ENCODE results near the gene HSD17B8.

The HSD17B8 gene

DNA sequence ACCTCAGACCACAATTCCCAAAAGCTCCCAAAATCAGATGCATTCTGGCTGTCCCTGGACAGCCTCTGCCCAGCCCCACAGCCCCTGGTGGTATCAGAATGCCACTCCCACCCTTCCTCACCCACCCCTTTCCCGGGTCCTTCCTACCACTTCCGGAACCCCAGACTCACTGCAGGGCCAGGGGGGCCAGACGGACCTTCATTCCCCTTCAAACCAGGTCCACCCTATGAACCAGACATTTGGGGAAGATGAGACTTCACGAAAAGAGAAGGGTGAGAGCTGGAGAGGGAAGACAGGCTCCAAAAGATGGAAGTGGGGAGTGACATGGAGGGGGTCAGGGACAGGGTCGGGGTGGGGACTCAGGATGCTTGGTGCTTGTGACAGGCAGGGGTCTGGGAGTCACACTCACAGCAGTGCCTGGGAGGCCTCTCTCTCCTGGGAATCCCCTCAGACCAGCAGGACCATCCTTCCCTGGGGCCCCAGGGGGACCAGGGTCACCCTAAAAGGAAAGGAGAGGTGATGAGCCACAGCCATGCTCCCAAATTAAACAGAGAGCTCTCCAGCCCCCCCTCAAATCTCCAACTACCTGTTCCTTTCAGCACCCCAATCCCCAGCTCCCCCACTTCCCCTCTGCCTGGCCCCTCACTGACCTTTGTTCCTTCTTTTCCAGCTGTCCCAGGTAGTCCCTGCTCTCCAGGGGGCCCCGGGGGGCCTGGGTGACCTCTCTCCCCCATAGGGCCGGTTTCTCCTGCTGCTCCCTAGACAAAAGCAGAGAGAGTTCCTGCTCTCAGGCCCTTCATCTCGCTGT is 32.4 kb upstream of the HSD17B8 start:
- no peak for DNase-seq (ENCODE audit: low read depth)

DNA sequence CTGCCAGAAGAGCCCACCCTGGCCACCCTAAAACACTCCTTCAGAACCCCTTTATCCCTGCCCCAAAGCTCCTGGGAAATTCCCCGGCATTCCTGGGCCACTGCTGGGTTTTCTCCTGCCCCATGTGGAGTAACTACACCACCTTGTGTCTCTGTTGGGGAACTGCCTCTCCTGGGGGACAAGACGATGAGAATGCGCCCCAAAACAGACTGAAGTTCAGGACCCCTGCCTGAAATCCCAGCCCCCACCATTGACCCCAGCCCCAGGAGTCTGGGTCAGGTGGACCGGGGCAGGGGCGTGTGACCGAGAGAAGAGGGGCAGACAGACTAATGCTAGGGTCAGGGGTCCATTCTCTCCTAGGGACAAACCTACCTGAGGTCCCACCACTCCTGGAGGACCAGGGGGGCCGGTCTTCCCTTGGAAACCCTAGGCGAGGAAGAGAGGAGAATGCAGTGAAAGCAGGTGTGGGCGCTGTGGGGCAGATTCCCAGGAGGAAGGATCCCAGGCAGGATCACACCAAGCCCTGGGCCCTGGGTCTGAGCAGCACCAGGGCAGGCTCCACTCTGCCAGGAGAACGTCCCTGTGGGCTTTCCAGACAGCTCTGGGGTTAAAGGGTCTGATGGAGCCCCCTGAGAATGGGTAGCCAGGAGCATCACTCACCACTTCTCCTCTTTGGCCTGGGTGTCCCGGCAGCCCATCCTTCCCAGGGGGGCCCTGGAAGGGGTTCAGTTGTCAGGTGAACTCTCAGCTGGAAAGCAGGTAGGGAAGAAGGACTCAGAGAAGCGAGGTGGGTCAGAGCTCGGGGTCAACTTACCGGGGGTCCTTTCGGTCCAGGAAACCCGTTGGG is 31.5 kb upstream of the HSD17B8 start:
- DNase-seq (ENCODE audit: low read depth): no peak

DNA sequence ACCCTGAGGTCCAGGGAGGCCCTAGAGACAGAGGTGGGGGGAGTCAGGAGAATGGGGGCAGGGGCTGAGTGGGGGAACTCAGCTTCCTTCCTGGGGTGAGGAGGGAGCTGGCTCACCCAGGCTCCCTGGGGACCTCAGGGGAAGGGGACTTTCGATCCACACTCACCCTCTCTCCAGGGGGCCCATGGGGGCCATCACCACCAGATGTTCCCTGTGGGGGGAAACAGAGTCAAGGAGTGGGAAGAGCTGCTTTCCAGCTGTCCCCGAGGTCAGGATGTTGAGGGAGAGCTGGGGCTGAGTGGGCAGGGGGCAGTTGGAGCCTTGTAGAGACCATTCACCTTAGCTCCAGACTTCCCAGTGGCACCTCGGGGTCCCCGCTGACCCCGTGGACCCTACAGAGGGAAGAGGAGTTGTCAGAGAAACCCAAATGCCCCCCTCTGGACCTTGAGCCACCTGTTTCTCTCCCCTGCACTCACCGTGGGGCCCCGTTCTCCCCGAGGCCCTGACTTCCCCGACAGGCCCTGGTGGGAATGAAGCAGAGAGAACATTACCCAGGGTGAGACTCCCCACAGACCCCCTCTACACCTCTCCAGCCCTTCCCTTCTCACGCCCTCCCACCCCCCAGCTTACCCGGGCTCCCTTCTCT is 30.8 kb upstream of the HSD17B8 start:
- no peak for DNase-seq (ENCODE audit: low read depth)

DNA sequence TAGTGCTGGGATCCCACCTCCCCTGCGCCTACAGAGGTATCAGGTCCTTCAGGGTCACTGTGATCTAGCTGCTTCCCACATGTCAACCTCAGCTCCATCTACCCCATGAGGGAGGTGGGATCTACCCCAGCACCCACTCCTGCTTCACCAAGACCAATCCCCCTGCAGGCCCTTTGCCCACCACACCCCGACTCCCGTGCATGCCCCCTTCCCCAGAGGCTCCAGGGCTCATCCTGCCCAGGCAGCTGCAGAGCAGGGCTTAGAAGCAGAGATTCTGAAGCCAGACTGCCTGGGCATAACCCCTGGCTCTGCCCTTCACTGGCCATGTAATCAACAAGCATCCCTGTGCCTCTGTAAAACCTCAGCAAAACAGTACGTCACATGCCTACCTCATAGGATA is 29.7 kb upstream of the HSD17B8 start:
- no peak for DNase-seq (ENCODE audit: low read depth)

DNA sequence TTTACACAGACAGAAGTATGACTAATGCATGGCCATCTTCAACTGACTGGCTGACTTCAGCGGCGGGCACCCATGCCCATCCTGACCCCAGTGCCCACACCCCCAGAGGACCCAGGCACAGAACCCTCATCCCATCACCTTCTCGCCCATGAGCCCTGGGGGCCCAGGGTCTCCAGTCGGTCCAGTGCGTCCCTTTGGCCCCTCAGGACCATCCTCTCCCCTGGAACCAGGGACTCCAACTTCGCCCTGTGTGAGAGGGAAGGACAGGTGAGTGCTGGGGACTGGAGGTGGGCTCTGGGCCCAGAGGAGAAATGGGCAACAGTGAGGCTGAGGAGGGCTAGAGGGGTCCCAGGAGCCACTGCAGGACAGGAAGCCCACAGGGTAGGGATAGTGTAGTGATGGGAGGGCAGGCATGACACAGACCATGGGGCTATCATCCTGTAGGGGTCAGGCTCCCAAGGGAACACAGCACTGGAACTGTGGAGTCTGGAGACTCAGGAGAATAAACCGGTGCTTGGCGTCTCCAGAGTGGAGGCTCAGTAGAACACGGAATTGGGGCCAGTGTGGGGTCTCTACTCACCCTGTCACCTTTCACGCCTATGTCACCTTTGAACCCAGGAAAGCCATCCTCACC is 28.9 kb upstream of the HSD17B8 start:
- no peak for DNase-seq (ENCODE audit: low read depth)

DNA sequence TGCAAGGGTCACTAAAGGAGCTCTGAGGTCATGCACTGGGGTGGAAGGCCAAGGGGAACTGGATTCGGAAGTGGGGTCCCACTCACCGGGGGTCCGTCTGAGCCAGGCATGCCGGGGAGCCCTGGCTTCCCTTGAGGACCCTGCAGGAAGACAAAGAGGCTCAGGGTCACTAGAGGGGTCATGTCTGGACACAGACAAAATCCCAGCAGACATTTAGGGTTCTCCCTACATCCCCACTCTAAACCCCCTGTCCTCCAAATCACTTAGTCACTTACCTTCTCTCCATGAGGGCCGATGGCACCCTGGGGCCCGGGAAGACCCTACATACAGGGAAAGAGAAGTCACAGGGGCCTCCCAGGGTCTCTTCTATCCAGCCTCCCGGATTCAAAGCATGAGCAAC is 27.5 kb upstream of the HSD17B8 start:
- DNase-seq (ENCODE audit: low read depth): no peak

DNA sequence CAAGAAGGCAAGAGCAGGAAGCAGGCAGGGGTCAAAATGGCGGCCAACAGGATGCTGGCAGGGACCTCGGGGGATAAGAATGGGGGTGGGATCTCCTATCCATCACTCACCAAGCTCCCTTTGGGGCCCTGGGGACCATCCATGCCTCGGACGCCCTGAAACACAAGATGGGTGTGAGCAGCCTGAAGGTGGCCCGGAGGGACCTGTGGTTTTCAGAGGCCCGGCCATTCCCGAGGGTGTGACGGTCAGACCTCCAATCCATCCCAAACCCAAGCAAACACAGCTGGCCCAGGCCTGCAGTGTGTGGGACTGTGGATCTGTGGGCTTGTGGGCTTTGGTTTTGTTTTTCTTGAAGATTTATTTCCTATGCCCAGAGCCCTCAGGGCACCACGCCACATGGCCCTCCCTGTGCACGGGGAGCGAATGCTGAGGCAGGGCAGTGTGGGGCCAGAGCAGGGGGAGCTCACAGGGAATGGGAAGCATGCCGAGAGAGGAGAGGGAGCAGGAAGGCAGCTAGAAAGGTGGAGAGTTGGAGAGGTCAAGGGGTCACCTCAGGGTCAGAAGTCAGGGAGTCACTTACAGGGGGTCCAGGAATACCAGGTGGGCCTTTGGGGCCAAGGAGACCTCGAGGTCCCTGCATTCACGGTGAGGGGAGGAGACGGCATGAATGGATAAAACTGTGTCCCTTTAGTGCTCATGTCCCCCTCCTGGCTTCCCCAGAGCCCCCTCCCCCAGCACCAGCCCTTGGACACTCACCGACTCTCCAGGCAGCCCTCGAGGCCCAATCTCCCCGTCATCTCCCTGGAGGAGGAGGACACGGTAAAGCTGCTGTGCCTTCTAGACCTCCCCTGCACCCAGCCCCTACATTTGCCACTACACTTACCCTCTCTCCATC is 26.7 kb upstream of the HSD17B8 start:
- no peak for DNase-seq (ENCODE audit: low read depth)

DNA sequence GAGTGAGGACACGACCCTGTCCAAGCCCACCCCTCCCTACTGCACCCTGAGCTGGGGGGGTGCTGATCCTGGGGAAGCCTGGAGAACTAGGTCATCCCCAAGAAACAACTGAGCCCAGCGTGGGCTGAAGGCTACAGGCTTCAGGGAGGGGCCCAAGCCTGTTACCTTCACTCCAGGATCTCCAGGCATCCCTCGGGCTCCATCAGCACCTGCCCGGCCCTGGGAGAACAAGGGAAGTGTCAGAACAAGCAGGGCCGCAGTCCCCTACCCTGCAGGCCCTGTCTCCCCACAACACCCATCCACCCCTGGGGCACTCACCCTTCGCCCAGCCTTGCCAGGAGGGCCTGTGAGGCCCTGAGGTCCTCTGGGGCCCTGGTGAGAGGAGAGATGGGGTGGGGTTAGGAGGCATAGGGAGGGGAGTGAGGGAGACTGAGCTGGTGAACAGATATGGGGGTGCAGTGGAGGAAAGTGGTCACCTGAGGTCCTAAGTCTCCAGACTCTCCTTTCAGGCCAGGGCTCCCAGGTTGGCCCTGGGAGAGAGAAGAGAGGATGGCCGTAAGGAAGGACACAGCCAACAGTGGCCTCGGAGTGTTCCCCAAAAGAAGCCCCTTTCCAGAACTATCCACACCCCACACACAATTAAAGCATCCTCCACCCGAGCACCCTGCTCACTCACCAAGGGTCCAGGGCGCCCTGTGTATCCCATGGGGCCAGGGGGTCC is 25.5 kb upstream of the HSD17B8 start:
- DNase-seq (ENCODE audit: low read depth): no peak

DNA sequence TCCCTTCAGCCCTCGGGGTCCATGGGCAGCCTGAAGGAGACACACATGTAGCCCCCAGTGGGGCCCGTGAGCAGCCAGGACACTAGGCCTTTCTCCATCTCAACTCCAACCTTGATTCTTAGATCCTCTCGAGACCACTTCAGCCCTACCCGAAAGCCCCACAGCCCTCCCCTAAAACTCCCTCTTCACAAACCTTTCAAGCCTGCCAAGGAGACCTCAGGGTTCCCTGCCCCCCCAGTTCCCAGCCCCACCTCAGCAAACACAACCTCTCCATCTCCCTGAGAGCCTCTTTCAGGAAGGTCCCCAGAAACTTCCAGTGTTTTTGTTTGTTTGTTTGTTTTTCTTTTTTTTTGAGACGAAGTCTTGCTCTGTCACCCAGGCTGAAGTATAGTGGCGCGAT is 23.3 kb upstream of the HSD17B8 start:
- no peak for DNase-seq (ENCODE audit: low read depth)

DNA sequence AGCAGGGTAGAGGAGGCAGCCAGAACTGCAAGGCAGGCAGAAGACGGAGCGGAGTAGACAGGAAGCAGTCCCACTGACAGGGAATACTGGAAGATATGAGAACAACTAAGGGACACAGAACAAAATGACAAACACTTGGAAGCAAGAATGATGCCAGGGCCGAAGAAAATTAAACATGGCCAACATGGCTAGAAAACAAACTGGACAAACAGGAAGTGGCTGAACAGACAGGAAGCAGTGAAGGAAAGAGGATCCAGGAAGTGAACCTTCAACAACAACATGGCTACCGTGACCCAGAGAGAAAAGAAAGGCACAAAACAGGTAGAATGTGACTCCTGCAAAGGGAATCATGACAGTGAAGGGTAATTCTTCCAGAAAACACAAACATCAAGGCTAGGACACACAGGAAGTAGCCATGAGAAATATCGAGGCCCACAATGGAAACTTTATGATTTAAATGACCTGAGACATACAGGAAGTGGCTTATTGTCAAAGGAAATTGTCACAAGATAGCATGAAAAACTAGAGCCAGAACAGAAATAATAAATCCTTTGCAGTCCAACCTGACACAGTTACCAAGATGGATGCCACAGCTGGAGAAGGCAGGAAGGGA is 21.3 kb upstream of the HSD17B8 start:
- DNase-seq (ENCODE audit: low read depth): no peak

DNA sequence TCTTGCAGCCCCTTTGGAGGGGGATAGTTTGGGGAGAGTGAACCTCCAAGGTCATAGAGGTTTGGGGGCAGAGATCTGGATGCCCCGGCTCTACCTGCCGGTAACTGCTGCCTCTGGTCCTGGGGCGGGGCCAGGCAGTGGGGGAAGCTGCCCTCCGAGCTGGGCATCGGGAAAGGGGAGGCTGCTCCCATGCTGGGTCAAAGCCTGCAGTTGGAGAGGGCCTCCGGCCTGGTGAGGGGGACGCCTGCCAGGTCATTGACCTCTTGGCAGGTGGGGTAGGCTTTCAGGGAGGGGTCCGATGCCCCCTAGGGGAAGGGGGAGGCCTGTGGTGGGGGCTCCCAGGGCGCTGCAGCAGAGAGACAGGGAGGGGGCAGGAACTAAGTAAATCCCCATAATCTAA is 19.3 kb upstream of the HSD17B8 start:
- DNase-seq (ENCODE audit: low read depth): no peak

DNA sequence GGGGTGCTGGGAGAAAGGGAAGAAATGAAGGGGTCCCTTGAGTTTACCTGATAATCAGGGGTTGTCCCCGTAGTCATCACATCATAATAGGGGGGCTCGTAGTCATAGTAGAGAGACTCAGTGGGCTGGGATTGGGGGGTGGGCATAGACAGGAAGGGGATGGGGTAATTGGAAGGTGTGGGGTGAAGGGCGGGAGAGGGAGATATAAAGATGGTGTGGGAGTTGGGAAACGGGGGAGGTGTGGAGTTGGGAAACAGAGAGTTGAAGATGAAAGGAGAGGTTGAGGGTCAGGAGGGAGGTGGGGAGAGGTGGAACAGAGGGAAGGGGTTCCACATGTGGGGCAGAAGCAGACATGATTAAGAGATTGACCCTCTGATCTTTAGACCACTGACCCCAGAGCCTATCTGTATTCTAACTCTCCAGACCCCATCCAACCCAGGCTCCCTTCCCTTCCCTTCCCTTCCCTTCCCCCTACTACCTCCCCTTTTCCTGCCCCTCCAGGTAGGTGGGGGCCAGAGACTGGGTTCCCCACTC is 18.7 kb upstream of the HSD17B8 start:
- DNase-seq (ENCODE audit: low read depth): no peak

DNA sequence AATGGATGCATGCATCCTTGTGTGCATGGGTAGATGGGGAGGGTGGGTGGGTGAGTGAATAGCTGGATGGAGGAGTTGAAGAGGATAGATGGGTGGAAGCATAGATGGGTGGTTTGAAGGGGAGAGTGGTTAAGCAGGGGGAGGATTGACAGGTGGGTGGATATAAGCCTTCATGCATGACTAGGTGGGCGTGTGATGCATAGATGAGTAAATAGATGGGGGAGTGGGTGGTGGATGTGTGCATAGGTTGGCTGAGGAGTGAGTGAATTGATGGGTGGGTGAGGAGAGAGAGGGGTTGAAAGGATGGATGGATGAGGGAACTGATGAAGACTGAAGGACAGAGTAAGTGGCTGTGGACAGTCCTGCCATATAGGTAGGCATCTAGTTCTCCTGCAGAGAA is 16.6 kb upstream of the HSD17B8 start:
- no peak for DNase-seq (ENCODE audit: low read depth)

DNA sequence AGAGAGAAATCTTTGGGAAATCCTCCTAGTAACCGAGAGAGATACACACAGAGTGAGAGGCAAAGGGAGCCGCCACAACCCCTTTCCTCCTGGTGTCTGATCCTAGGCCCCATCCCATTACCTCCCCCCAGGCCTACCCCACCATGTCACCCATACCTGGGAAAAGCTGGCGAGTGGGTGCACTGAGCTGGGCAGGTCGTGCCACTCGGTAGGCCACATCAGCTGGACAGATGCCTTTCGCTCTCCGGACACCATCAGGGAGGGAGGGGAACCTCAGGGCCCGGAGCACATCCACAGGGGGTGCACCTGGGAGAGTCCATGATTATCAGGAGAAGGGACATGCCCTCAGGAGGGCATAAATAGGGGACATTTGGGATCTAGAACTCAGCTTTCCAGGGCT is 15.3 kb upstream of the HSD17B8 start:
- no peak for DNase-seq (ENCODE audit: low read depth)

DNA sequence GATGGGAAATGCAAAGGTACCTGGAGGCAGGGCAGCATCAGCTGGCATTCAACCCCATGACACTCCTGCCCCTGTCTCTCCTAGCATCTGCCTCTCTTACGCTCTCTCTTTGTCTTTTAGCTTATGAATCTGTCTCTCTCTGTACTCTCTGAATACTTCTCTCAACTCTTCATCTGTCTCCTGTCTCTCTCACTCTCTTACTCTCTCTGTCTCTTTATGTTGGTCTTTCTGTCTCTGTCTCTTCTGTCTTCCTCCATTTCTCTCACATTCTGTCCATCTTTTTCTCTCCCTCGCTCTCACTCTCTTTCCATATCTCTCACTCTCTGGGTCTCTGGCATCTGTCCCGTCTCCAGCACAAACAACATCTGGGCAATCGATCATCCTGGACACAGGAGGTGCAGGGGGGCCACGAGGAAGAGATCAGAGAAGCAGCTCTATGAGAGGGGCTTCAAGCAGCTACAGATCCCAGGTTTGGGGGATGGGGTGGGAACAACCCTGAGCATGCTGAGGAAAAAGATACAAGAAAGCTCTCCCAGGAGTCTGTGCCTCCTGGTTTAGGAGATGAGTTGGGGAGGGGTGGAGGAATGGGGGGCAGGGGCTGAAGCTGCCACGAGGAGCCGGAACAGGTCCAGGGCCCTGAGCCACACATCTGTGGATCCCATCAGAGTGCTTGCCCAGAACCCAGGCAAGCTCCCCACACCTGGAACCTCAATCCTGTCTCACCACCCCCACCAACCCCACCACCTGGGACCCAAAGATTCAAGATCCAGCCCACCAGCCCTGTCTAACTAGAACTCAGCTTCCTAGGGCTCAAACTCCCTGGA is 14.6 kb upstream of the HSD17B8 start:
- no peak for DNase-seq (ENCODE audit: low read depth)

DNA sequence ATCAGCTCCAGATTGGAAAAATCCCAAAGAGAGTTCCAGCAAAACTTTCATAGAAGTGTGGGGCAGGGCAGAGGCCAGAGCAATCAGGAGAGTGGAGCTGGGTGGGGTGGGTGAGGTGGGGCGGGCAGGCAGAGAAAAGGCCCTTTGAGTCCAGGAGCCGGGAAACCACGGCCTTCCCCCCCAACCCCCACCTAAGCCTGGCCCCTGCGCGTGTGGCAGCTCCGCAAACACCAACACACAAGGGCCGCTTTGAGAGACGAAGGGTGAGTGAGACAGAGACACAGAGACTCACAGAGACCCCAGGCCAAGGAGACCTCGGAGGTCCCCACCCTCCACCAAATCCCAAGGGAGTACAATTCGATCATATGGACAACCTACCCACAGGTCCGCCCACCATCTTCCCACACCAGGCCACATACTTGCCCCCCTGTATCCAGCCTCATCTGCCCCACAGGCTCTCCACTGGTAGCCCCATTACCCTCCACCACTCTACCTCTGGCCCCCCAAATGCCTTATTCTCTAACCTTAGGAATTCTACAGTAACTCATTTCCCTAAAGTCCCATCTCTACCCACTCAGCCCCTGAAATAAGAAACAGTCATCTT is 13.8 kb upstream of the HSD17B8 start:
- DNase-seq (ENCODE audit: low read depth): no peak

DNA sequence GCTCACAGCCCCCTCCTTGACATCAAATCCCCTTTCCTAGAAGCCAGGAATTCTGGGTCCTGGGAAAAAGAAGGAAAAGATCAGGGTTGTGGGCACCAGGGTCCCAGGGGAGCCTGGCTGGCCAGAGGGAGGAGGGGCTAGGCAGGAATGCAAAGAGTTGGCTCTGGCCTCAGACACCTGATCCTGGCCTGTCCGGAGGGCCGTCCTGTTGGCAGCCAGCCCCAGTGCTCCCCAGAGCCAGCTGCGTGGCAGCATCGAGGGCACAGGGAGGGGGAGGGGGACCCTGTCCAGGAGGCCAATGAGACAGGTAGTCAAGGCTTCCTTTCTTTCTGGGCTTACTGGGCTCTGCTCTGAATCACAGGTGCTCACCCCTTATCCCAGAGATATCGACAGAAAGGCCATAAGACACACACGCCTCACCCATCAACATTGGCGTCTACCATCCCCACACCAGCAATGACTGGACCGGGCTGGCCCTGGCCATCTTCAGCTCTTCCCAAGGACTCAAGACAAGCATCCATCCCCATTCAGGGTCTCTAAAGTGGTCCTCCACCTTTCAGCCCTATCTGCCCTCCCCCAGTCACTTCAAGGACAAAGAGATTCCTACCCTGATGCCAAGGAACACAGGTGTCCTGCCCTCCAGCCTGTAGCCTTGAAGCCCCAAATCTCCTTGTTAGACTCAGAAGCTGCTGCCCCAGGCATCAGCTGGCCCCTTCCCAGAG is 12.9 kb upstream of the HSD17B8 start:
- DNase-seq (ENCODE audit: low read depth): no peak

DNA sequence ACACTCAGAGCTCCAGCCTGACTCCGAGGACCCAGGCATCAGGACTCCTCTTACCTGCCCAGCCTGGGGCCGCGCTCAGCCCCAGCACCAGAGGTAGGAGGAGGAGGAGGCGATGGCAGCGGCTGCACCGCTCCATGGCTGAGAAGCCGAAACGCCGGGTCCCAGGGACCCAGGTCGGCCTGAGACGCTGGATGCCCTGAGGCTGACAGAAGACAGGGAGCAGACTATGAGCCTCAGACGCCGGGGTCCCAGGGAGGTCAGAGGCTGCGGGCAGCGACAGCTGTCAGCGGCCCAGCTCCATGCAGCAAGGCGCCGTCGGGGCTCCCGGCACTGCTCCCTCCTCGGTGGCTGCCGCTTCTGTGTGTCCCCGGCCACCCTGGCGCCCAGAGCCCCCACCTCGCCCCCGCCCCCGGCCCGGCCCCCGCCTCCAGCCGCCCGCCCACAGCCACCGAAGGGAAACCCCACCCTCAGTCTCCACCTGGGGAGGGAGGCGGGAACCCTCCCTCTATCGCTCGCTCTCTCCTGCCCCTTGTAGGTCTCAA is 12.3 kb upstream of the HSD17B8 start, which contains the start of gene COL11A2:
Gene COL11A2, minus strand, starts transcription at position 363 of the 542 bp plus-strand sequence. Its CDS starts 227 bp downstream, at position 136.
- DNase-seq (ENCODE audit: low read depth): no peak

Measured in HS-5 (cell line).